Kidney glomerular epithelial cell (primary cell): ENCODE results near the gene ACBD7.

Experiments used
- DNase-seq: peaks from one replicate; lab custom pipeline; 2025; lab: John Stamatoyannopoulos, UW

The ACBD7 gene

DNA sequence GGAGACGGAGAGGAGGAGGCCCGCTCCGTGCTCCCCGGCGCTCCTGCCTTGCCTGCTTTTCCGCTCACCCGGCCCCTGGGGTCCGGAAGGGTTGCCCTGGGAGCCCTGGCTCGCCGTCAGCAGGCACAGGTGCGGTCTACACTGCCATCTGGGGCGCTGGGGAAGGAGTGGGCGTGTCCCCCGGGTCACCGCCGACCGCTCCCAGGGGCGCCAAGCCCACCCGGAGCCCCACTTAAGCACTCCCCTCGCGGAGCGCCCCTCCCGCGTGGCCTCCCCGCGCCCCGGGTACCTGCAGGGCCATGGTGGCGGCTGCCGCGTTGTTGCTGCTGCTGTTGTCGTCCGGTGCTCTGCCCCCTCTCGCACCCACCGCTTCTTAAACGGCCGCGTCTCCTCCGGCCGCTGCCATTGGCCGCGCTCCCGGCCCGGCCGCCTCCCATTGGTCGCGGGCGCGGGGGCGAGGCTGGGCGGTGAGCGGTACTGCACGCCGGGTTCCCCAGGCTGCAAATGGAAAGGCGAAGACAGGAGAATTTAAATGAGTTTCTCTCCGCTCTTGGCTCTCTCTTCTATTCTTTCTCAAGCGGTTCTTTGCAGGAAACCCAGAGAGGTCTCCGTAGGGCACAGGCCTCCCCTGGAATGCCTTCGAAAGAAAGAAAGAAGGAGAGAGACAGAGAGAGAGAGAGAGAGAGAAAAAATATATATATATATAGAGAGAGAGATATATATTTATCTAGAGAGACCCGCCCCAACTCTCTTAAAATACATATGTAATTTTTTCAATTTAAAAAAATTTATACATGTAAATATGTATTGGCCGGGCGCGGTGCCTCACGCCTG lies at the start of gene ACBD7:
Gene ACBD7 (minus strand): TSS at position 349 of the 834 bp plus-strand sequence. CDS start 48 bp downstream, at position 301.
- DNase-seq, result peak; percentile 44

DNA sequence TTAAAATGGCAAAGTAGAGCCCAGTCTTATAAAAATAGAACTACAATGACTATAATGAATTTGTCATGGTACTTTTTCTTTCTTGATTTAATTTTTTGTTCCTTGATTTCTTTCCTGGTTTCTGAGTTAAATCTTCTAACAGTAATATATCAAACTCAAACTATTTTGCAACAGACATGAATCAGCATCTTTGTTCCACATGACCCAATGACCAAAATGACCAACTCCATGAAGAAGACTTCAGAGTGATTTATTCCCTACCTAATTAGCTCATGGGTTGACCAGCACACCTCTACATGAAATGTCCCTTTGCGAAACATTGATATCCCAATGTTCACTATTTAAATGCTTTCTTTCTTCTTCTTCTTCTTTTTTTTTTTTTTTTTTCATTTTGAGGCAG lies 49.1 kb upstream of the ACBD7 start:
- DNase-seq, result no peak

DNA sequence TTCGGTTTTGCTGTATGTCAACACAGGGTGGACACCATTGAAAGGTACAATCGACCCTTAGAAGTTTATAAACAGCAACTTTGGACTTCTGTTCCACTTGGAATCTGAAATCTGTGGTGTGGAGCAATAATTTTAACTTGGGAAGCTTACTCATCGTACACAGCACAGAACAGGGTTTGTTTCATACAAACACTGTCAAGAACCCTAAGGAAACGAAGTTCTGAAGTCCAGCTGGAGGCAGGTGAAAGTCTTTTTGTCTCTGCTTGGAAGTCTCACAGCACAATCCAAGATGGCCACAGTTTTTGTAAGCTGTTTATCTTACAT lies 48.4 kb upstream of the ACBD7 start:
- no peak for DNase-seq

DNA sequence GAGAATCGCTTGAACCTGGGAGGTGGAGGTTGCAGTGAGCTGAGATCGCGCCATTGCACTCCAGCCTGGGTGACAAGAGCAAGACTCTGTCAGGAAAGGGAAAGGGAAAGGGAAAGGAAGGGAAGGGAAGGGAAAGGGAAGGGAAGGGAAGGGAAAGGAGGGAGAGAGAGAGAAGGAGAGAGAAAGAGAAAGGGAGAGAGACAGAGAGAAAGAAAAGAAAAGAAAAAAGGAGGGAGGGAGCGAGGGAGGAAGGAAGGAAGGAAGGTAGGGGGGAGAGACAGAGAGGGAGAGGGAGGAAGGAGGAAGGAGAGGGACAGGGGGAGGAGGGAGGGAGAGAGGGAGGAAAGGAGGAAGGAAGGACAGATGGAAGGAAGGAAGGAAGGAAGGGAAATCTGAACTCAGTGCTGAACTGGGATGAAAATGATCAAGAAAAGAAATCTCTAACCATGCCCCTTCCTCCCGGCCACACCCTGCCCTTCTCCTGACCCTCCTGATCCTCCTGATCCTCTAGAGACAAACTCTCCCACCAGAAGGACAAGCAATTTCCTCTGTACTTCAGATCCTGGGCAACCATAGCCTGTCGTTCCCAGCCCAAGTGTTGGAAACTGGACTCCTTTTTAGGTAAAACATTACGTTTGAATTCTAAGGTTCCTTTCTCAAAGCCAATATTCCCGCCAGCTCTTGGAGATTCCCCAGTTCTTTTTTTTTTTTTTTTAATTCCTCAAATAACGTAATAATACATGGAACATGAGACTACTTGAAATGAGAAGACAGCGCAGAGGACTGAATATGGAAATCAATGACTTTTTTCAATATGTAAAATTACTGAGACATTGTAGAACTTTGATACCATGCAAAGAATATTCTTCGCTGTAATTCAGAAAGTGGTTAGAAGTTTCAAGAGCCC lies 47.8 kb upstream of the ACBD7 start:
- no peak for DNase-seq

DNA sequence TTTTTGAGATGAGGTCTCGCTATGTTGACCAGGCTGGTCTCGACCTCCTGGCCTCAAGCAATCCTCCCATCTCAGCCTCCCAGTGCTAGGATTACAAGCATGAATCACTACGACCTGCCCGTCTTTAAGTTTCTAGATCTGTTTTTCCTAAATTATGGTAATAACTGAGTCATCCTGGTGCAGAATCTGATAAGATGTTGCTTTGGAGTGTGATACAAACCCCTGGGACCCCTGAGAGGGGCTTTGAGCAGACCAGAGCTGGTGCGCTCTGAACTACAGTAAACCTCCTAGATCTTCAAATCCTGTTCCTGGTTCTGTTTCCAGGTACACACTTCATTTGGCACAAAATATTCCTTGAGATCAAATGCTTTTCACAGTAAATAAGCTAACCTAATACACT lies 42.8 kb upstream of the ACBD7 start:
- no peak for DNase-seq

DNA sequence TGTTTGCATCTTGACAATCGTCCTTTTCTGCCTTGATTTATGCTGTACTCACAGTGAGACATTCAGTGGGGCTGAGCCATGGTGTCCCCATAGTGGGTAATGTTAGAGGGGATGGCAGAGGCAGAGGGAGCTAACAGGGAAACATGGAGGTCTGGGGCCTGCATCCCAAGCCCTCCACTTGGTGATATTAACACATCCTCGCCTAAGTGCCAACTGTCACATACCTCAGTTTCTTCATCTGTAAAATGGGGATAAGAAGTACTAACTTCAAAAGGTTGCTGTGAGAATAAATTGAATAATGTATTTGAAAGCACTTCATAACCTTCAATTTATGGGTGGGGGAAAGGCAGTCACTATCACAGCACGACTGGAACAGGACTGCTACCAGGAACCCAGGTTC lies 36.3 kb upstream of the ACBD7 start:
- DNase-seq, result no peak

DNA sequence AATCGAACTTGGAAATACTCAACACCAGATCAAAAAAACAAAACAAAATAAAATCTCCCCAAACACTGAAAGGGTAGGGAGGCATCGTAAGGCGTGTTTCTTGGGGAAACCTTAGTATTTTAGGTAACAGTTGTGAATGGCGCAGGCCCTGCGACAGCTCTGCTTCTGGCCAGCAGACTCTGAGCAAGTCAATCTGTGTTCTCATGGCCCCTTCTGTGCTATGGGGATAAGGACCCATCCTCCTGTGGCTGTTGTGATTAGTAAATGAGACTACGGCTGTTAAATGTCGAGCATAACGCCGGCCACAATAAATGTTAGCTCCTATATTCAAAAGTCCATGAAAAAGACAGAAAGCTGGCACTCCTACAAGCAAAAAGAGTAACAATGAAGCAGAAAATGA lies 35.6 kb upstream of the ACBD7 start:
- no peak for DNase-seq

DNA sequence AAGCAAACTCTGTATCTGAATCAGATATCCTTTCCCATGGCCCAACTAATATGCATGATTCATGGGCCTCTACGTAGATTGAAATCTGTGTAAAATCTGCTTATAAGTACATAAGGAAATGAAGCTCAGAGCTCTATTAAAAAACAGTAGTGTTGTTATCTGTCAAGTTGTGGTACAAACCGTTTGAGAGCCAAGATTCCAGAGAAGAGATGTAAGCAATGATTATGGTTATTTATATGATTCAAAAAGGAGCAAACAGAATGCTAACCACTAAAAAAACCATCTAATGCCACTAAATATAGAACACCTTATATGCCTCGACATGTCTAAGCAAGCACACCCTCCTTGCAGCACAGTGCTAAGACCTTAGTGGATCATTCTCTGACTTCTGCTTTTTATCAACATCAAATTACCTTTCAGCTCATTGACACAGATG lies 35.2 kb upstream of the ACBD7 start:
- DNase-seq, result no peak

DNA sequence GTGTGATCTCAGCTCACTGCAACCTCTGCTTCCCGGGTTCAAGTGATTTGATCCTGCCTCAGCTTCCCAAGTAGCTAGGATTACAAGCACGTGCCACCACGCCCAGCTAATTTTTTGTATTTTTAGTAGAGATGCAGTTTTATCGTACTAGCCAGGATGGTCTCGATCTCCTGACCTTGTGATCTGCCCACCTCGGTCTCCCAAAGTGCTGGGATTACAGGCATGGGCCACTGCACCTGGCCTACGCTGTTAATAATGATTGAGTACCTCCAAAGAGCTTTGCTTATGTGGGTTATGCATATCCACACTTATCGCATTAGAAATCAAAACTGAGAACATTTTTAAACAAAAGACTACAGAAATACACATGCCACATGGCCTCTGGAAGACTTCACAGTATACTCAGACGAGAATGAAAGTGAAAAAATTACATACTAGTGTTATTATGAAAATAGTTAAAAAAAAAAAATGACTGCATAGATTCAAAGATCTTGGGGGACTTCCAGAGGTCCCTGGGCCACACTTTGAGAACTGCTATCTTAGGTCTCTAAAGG lies 34.0 kb upstream of the ACBD7 start:
- no peak for DNase-seq

DNA sequence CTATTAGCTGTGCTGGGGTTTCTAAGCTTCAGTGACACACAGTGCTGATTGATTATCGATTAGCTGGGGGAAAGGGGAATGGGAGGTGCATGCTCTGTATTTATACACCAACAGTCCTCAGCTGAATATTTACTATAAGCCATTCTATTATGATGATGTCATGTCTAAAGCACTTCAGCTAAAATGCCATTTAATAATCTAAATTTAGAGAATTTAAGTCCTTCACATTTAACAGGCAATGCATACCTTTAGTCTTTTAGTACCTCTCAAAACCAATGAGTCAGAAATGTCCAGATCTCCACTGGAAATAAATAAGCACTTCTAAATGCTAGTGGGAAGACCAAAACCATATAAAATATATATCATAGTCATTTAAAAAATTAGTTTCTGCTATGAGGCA lies 33.1 kb upstream of the ACBD7 start:
- DNase-seq, result no peak

DNA sequence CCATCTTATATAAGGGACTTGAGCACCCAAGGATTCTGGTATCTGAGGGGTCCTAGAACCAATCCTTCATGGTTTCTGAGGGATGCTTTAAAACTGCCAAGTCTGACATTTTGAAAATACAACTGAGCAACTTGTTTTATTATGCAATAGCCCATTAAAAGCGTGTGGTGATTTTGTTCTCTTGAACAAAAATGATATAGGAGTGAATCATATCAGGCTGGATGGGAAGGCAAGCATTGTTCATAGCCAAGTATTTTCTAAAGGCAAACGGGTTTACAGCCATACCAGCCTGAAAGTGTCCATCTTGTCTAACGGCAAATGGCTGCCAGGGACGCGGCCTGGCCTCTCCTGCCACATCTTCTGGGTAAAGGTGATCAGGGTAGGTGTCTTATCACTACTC lies 31.9 kb upstream of the ACBD7 start:
- no peak for DNase-seq

DNA sequence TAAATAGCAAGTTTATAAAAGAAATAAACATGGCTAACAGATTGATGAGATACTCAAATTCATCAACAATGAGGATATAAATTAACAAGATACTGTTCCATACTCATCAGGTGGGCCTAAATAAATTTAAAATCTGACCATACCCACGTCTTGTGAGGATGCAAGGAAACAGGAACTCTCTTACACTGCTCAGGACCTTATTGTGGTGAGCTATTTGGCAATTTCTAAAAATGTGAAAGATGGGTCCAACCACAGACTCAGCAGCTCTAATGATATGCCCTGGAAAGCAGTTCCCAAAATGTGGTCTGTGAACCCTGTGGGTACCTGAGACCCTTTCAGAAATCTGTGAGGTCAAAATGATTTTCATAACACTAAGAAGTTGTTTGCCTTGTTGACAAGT lies 30.0 kb upstream of the ACBD7 start:
- DNase-seq, result no peak

DNA sequence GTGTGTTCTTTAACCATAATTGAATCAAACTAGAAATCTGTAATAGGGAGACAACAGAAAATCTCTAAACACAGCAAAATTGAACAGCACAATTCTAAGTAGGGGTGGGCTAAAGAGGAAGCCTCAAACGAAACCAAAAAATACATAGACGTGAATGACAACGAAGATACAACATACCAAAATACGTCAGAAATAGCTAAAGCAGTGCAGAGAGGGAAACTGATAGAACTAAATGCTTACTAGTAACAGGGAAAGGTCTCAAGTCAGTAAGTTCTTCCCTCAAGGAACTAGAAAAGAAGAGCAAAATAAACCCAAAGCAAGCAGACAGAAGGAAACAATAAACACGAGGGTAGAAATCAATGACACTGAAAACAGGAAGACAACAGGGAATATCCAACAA lies 27.6 kb upstream of the ACBD7 start:
- no peak for DNase-seq

DNA sequence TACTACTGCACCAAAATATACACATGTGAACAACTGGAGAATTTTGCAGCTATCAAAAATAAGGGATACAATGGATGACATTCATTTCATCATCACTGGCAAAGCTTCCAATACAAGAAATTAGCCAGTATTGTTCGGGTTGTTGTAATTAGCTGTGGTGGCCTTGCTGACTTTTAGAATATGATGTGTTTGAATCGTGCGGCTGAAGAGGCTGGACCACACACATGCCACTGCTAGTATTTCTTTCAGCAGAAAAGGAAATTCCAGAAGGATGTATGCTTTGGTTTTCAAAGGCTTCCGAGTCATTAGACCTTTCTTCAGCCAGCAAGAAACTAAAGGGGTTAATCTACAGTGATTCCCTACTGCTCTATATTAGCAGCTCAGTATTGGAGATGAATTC lies 25.2 kb upstream of the ACBD7 start:
- no peak for DNase-seq

DNA sequence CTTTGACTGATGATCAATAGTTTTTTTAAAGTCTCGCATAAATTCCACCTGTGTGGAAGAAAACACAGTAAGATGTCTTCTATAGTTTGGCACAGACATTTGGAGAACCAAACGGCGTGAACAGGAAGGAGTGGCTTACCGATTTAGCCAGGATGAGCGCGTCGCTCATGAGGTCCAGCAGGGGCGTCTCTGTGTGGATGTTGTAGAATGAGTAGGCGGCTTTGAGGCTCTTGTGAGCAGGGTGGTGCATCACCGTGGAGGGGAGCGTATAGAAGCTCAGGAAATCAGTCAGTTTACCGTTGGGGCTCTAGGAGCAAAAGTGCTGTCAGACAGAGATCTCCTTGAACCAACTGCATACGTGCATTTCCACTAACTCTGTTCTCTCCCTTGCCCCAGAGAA lies 24.1 kb upstream of the ACBD7 start:
- DNase-seq, result no peak

DNA sequence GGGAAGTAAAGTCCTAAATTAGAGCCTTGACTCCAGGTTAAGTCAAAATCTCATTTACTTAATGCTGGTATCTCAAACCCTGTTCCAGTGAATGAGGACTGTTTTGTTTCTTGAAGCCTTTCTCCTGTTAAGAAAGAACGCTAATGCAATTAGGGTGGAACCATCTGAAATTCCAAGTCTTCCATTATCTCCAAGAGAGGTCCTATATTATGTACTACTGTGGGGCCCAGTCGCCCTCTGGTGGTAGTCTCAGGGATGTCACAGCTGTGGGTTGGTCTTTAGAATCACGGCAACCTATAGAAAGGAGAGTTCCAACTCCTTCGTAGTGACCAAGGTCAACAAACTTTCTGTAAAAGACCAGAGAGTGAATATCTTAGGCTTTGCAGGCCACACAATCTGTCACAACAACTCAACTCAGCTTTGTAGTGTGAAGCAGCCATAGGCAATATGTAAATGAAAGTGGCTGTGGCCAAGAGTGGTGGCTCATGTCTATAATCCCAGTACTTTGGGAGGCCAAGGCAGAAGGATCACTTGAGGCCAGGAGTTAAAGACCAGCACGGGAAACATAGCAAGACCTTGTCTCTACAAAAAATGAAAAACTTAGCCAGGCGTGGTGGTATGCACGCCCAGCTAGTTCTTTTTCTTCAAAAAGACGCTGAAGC lies 17.9 kb upstream of the ACBD7 start:
- DNase-seq, result peak; percentile 57

DNA sequence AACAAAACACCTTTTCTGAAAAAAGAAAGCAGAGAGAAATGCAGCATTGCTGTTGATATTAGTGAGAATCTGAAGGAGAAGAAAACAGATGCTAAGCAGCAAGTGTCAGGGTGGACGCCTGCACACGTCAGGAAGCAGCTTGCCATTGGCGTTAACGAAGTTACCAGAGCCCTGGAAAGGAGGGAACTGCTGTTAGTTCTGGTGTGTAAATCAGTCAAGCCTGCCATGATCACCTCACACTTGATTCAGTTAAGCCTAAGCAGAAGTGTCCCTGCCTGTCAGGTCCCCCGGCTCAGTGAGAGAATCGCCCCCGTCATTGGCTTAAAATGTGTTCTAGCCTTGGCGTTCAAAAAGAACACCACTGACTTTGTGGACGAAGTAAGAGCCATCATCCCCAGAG lies 14.9 kb upstream of the ACBD7 start:
- no peak for DNase-seq

DNA sequence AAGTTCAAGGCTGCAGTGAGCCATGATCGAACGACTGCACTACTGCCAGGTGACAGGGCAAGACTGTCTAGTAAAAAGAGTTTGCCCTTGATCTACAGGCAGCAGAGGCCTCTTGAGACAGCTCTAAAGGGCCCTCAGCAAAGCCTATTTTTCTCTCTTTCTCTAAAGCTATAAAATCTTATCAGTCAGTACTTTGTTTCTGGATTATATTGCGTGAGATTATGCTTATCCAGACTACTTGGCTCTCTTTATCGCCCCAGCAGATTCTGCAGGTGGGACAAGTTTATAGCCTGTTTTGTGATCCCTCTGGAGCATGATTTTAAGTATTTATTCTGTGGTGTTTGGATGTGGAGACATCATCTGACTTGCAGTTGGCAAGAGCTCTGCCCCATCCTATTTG lies 11.3 kb upstream of the ACBD7 start:
- DNase-seq, result no peak

DNA sequence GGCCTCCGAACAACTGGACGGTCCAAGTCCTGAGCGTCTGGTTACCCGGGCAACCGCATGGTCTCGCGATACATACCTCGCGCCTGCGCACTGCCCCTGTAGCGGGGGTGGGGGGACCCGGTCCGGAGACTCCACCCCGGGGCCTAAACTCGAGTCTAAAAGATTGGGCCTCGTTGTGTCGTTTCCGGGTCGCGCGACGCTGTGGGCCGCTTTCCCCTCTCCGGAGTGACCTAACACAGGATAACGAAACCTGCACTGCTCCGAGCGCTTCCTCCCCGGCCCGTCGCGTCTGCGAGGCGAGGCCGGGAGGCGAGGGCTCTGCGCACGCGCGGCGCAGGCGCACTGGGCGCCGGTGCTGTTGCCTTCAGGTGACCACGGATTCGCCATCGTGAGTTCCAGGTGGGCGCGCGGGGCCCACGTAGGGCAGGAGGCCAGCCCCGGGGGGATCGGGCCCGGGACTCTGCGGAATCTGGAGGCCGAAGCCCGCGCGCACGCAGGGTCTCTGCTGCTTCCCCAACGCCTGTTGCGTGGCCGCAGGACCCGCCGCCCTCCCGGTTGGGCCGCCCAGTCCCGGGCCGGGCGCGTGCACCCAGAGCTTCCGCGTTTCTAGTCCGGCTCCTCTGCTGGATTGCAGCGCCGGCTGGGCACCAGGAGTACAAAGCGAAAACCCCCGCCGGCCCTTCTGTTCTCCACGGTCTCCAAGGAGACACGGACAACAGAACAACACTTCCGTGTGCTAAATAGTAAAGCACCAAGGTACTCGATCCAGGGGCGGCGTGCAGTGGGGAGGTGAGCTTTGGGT lies 8.6 kb upstream of the ACBD7 start, which contains the start of gene RPP38:
Gene RPP38 (plus strand): TSS at position 345 of the 802 bp plus-strand sequence. CDS start 5,960 bp downstream, outside the sequence.
- peak; percentile 93 for DNase-seq

DNA sequence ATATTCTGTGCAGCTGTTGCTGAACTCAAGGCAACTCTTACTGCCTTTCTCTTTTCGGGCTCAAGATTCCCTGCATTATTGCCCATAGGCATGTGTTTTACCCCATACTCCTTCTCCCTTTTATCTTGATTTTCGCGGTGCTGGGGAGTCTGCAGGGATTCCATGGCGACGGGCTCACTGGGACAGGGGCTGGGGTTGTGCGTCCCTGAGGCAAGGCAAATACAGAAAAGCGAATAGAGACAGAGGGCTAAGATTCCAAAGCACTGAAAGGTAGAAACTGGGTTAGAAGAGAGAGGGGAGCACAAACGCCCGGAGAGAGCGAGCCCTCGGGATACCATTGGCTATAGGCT lies 8.1 kb upstream of the ACBD7 start:
- no peak for DNase-seq

DNA sequence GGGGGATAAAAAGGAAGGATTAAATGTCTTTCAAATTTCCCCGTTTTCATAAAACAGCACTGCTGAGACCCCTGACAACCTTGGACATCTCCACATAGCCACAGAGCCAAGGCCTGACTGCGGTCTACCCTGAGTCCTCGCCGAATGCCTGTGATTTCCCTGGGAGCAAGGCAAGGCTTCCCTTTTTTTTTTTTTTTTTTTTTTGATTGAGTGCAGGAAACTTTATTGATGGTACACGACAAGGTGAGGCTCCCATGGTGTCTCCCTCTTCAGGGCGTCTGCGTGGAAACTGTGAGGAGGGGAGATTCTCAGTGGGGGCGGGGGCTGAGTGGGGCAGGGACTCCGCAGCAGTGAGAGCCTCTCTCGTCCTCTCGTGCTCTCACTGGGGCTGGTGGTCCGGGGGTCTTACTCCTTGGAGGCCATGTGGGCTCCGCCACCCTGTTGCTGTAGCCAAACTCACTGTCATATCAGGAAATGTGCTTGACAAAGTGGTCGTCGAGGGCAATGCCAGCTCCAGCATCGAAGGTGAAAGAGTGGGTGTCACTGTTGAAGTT lies 4.4 kb upstream of the ACBD7 start:
- DNase-seq, result no peak
